Mucosa of stomach (tissue), 1 donor: ENCODE measurements around the gene XRCC4.

ENCODE experiments used
- H3K27me3 ChIP-seq: one replicate; pipeline ENCODE4 v1.7.0; 2013; ENCODE audit warnings: mild to moderate bottlenecking, low read length; ENCODE audit not compliant: control insufficient read depth, insufficient read depth
- H3K36me3 ChIP-seq: one replicate; pipeline ENCODE4 v1.7.0; 2013; ENCODE audit warnings: low read length; ENCODE audit not compliant: control insufficient read depth, insufficient read depth
- H3K4me1 ChIP-seq: one replicate; pipeline ENCODE4 v1.7.0; 2013; ENCODE audit warnings: mild to moderate bottlenecking, low read length; ENCODE audit not compliant: control insufficient read depth, insufficient read depth
- H3K4me3 ChIP-seq: one replicate; pipeline ENCODE4 v1.7.0; 2013; ENCODE audit warnings: low read length
- H3K9ac ChIP-seq: one replicate; pipeline ENCODE4 v1.7.0; 2013; ENCODE audit warnings: mild to moderate bottlenecking, low read length, moderate library complexity
- H3K9me3 ChIP-seq: one replicate; pipeline ENCODE4 v1.7.0; 2013; ENCODE audit warnings: mild to moderate bottlenecking, low read length, moderate library complexity; ENCODE audit not compliant: control insufficient read depth
- donor health status: Pancreatic carcinoma.

The XRCC4 gene

DNA sequence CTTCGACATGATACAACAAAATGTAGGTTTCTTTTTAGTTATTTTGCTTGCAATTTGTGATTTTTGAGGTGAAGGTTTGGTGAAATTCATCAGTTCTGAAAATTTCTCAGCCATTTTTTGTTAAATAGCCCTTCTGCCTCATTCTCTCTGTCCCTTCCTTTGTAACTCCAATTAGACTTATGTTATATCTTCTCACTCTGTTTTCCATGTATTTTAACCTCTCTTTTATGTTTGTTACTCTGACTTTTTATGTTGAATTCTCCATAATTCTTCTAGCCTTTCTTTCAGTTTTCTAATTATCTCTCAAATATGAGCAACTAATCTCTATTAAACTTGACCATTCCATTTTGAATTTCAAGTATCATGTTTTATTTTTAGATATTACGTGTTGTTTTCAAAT lies 222.0 kb downstream of the XRCC4 start:
- Histone ChIP-seq H3K36me3 (no peaks in the 10 kb centered on the region), H3K9me3 (no peaks in the 10 kb centered on the region), H3K4me1 (no peaks in the 10 kb centered on the region)

GRCh38 chr5:83306572-83307241 lies 229.4 kb downstream of the XRCC4 start:
- Histone ChIP-seq H3K9me3 (no peaks in the 10 kb centered on the region), H3K9ac (no peak overlapping the region), H3K4me3 (no peak overlapping the region), H3K4me1 (no peaks in the 10 kb centered on the region), H3K36me3 (no peaks in the 10 kb centered on the region), H3K27me3 (no peaks in the 10 kb centered on the region)

More for the DNA sequence above, 222.0 kb downstream of the XRCC4 start:
- Histone ChIP-seq H3K9ac (no peak overlapping the region), H3K27me3 (no peaks in the 10 kb centered on the region), H3K4me3 (no peak overlapping the region)

GRCh38 chr5:83312663-83313062 lies 235.3 kb downstream of the XRCC4 start:
- no peaks in the 10 kb centered on the region for H3K9me3 ChIP-seq

GRCh38 chr5:83313436-83313835 lies 236.1 kb downstream of the XRCC4 start:
- Histone ChIP-seq H3K36me3 (no peaks in the 10 kb centered on the region), H3K4me3 (no peak overlapping the region), H3K9me3 (no peaks in the 10 kb centered on the region), H3K9ac (no peak overlapping the region), H3K4me1 (no peaks in the 10 kb centered on the region), H3K27me3 (no peaks in the 10 kb centered on the region)

More at GRCh38 chr5:83312663-83313062, 235.3 kb downstream of the XRCC4 start:
- Histone ChIP-seq H3K4me1 (no peaks in the 10 kb centered on the region), H3K4me3 (no peak overlapping the region), H3K27me3 (no peaks in the 10 kb centered on the region), H3K36me3 (no peaks in the 10 kb centered on the region), H3K9ac (no peak overlapping the region)

GRCh38 chr5:83321483-83322055 lies 244.2 kb downstream of the XRCC4 start:
- Histone ChIP-seq H3K9ac (no peak overlapping the region), H3K4me3 (no peak overlapping the region), H3K27me3 (no peaks in the 10 kb centered on the region), H3K36me3 (no peaks in the 10 kb centered on the region), H3K4me1 (no peaks in the 10 kb centered on the region), H3K9me3 (no peaks in the 10 kb centered on the region)

DNA sequence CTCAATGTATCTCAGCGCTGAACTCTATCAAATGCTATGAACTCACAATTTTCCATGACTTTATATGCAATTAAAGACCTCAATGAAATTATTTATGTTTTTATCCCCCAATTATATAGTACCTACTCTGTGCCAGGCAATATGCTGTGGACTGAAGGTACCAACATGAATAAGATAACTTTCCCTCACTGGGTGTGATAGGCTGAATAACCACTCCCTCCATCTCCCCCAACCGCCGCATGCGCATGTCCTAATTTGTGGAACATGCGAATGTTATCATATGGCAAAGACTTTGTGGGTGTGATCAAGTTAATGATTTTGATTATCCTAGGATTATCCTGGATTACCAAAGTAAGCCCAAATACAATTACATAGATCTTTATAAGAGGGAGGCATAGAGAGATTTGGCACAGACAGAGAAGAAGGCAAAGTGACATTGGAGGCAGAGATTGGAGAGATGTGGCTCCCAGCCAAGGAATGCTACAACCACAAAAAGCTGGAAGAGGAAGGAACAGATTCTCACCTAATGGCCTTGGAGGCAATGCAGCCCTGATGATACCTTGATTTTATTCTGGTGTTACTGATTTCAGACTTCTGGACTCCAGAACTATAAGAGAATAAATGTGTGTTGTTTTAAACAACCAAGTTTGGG lies 245.1 kb downstream of the XRCC4 start:
- Histone ChIP-seq H3K9me3 (no peaks in the 10 kb centered on the region), H3K36me3 (no peaks in the 10 kb centered on the region), H3K27me3 (no peaks in the 10 kb centered on the region), H3K4me3 (no peak overlapping the region), H3K4me1 (no peaks in the 10 kb centered on the region), H3K9ac (no peak overlapping the region)

DNA sequence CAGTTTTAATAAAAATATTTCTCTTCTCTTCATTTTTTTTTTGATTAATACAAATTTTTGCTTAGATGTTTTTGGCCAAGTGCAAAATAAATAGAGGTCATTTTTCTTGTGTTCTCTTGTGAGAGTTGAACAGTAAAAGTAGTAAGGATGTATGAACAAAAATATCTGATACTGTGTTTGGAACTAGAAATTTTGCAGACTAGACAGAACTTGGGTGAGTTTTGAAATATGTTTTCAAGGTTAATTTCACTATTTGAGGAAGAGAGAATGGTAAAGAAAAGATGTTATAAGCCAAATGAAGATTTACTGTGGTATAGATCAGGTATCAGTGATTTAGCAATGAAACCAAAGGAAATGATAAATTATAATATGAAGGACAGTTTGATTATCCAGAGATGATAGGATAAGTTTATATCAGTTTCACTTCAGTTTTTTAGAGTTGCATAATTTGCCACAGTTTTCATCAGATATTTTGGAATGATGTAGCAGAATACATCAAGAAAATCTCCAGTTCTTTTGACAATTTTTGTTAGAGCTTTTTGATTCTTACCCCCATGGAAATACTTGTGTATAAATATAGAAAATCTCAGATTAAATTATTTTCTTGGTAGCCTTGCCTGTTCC lies 246.3 kb downstream of the XRCC4 start:
- no peaks in the 10 kb centered on the region for H3K36me3 ChIP-seq
- no peak overlapping the region for H3K9ac ChIP-seq
- no peak overlapping the region for H3K4me3 ChIP-seq
- H3K9me3 ChIP-seq, result no peaks in the 10 kb centered on the region
- H3K4me1 ChIP-seq, result no peaks in the 10 kb centered on the region
- H3K27me3 ChIP-seq, result no peaks in the 10 kb centered on the region

DNA sequence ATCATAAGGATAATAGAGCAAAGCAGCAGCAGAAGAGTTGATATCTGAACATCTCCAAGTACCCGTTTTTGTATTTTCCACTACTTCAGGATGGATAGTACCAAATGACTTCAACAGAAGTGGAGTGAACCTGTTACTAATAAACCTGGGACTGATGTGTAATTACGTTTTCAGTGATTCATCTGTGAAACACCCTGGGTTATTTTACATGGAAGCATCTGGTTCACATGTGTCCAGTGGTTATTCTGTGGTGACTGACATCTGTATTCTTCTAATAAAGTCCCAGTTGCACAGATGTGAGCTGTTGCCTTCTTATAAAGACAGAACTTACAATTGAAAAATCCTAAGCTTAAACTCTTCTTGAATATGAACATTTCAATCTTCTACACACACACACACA lies 254.5 kb downstream of the XRCC4 start:
- no peaks in the 10 kb centered on the region for H3K4me1 ChIP-seq
- no peaks in the 10 kb centered on the region for H3K36me3 ChIP-seq
- H3K9ac ChIP-seq, result no peak overlapping the region
- H3K4me3 ChIP-seq, result no peak overlapping the region
- no peaks in the 10 kb centered on the region for H3K27me3 ChIP-seq
- no peaks in the 10 kb centered on the region for H3K9me3 ChIP-seq

DNA sequence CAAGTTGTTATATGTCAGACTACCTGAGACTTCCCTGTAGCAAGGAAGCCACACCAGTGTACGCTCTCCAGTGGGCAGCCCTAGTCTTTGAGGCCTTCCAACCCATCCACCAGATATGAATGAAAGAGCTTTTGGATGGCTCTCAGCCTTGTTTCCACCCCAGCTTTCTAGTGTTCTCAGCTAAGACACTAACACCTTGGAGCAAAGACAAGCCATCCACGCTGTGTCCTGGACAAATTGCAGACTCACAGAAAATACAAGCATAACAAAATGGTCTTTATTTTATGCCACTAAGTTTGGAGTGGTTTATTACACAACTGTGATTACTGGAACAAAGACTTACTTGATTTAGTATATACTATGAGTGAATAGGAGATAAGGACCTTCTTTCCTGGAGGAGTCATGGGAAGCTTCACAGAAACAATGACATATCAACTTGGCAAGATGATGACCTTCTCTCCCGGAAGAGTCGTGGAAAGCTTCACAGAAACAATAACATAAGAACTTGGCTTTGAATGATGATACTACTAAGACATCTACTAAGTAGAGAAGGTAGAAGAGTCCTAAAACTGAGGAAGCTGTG lies 260.2 kb downstream of the XRCC4 start:
- Histone ChIP-seq H3K9me3 (no peaks in the 10 kb centered on the region), H3K4me3 (no peak overlapping the region), H3K4me1 (no peaks in the 10 kb centered on the region), H3K27me3 (no peaks in the 10 kb centered on the region), H3K36me3 (no peaks in the 10 kb centered on the region), H3K9ac (no peak overlapping the region)

GRCh38 chr5:83340511-83340918 lies 263.2 kb downstream of the XRCC4 start:
- Histone ChIP-seq H3K36me3 (no peaks in the 10 kb centered on the region), H3K4me1 (no peaks in the 10 kb centered on the region), H3K9me3 (no peaks in the 10 kb centered on the region), H3K27me3 (no peaks in the 10 kb centered on the region), H3K4me3 (no peak overlapping the region), H3K9ac (no peak overlapping the region)

- Histone ChIP-seq H3K27me3 (no peaks in the 10 kb centered on the region), H3K36me3 (no peaks in the 10 kb centered on the region), H3K4me1 (no peaks in the 10 kb centered on the region), H3K9ac (no peak overlapping the region), H3K4me3 (no peak overlapping the region), H3K9me3 (no peaks in the 10 kb centered on the region)
These were observed 264.5 kb downstream of the XRCC4 start for GRCh38 chr5:83341815-83342334.

DNA sequence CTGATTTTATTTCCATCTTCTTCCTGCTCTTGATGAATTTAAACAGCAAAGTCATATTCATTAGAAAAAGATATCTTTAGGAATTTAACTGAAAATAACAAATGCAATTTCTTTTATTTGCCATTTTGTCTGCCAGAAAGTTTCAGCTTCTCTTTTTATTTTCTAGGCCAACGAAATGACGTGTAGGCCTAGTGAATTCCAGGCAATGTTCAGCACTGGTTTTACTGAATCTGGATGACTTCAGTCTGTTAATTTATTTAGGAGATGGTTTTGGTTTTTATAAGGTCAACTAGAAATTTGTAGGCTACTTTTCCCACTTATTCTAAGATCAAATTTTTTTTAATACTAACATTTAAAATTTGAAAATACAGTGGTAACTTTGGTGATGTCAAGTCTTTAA lies 265.1 kb downstream of the XRCC4 start:
- Histone ChIP-seq H3K36me3 (no peaks in the 10 kb centered on the region), H3K4me3 (no peak overlapping the region), H3K9me3 (no peaks in the 10 kb centered on the region), H3K27me3 (no peaks in the 10 kb centered on the region), H3K4me1 (no peaks in the 10 kb centered on the region), H3K9ac (no peak overlapping the region)
